ENCODE results near the gene FAAP20. TPM values are rescaled to one million over a fixed set of nuclear protein-coding genes. Genes with fewer than 3 reads are reported as not detected.

The FAAP20 gene
- polyA plus RNA-seq, result 10 to 100 TPM; 30.4 to 69.3 (median 62.6) TPM

- WGBS, 3 donors, result 1 to 3% (median 2%) methylated on average over 32 to 52 of the region's 63 CpGs
- H3K27ac ChIP-seq (ENCODE audit: low read depth, low read length), result peak within 1 kb of the TSS; percentile 62
These were observed at the start of gene FAAP20 for GRCh38 chr1:2194319-2194897. FAAP20 (minus strand) TSS chr1:2194772; CDS start chr1:2194749, 23 bp downstream.

DNA sequence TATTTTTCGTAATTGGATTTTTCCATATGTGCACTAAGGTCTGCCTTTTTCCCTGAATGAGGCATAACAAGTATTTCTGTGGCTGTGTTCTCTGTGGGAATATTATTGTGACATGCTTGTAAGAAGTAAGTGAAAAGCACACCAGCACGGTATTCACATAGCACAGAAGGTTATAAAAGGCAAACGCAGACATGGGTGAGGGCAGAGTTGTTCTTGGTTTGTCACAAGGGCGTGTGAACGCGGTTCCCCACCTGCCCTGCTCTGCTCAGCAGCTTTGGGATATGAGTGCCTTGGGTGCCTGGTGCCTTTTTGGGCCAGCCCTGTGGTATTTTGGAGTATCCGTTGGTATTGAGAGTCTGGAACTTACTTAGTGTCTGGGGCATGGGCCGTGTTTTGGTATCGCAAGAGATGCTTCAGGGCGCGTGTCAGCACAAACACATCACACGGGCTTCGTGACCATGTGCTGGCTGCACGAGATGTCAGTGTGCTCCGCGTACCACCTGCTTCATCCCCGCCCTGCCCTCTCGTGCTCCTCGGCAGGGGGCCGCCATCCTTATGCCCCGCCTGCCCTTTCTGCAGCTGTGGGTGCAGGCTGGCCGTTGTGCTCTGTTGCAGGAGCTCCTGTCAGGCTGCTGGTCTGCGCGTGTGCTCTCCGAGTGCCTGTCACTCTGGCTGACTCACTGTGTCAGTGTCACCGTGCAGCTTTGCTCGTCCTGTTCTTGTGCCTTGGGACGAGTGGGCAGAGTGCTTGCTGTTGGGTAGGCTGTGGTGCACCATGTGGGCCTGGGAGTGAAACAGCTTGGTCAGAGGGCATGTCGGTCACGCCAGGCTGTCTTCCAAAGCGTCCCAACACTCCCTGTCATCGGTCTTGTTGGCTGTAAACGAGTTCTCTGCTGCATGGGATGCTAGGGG lies 48.5 kb upstream of the FAAP20 start:
- no peak overlapping the region for H3K27ac ChIP-seq (ENCODE audit: low read depth, low read length)
- WGBS, 3 donors, result 79 to 84% (median 83%) methylated on average over 33 of the region's 33 CpGs

DNA sequence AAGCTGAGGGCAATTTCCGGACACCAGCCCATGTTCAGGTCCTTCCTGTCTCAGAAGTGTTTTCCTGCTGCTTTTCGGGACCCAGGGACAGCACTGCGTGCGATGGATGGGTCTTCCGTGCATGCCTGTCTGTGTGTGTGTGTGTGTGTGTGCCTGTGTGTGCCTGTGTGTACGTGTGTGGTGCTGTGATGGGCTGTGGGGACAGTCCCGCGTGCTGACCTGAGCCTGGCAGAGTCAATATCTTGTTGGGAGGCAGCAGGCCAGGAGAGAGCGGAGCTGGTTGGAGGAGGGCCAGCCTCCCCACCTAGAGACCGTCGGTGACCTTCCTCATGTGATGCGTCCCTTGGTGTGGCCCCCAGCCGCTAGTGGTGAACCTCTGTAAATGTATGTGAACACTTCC lies 47.2 kb upstream of the FAAP20 start:
- WGBS, 3 donors, result 58 to 65% (median 64%) methylated on average over 13 of the region's 13 CpGs
- no peak overlapping the region for H3K27ac ChIP-seq (ENCODE audit: low read depth, low read length)

DNA sequence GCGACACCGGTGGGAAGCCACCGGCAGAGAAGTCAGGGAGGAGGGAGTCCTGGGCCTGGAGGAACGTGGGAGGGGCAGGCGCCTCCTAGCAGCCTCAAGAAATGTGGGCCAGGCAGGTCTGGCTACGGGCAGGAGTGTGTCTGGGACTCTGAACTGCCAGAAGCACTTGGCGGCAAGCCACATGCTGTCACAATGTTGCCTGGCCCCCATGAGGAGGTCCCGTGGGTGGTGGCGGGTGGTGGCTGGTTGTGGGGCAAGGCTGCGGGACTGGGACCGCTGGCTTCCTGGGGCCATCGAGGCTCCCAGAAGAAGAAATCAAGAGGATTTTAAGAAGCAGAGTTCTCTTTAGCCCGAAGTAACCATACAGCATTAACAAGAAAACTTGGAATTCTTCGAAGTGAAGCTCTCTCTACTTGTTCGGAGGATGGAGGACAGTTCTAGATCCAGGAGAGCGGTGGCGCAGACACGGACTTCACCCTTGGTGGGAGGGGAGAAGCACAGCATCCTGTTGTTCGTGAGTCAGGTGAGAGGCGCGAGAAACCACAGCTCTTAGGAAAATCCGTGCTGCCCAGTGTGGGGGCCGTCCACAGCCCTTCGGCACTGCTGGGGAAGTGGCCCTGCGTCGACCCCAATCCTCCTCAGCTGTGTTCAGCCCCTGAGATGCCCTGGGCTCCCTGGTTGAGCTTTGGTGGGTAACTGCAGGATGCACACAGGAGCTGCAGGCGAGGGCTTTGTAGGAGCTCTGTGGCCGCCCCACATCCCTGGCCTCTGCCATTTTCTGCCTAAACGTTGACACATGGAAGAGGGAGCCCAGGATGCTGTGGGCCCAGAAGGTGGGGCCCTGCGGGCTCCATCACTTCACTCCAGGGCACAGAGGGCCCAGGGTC lies 45.9 kb upstream of the FAAP20 start:
- WGBS, 3 donors, result 43 to 60% (median 49%) methylated on average over 30 of the region's 30 CpGs

DNA sequence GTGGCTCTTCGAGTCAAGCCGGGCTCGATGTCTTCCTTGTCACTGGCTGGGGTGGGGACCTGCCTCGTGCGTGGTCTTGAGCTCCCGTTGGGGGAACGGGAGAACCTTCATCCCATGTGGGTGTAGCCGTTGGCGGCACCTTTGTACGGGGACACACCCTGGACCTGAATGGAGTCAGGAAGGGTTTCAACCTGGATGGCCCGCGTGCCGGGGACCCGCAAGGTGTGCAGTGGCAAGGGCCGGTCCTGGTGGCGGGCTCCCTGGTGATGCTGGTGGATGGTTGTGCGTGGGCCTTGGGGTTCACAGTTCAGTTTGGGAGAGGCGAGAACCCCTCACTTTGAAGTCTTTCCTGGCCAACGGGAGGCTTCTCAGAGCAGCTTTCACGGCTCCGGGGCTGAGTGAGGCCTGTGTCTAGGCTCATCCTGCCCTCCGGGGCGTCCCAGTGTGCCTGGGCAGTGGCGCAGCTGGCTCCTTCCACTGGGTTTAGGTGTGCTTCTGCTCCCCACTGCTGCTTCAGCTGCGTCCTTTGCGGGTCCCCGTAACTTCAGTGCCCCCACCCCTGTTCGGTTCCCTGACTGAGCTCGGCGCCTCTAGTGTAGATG lies 44.9 kb upstream of the FAAP20 start:
- WGBS, 3 donors, result 83 to 91% (median 86%) methylated on average over 29 to 30 of the region's 30 CpGs
- H3K27ac ChIP-seq (ENCODE audit: low read depth, low read length), result no peak overlapping the region

More for the DNA sequence above, 45.9 kb upstream of the FAAP20 start:
- peak overlapping the region; percentile 53 for H3K27ac ChIP-seq (ENCODE audit: low read depth, low read length)

DNA sequence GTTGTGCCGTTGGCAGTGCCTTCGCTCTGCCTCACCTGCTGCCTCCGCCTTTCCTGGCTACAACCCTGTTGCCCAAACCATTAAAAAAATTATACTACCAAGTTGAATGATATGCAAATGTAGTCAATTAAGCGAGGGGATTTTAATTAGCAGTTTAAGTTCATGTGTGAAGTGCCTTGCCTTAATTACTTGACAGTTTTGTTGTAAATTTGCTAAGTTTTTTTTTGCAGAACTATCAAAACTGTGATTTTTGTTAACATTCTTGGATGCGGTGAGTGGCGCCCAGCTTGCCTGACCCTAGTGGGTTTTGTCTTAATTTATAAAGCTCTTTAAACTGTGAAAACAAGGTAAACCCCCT lies 44.4 kb upstream of the FAAP20 start:
- WGBS, 3 donors, result 60 to 87% (median 85%) methylated on average over 6 of the region's 6 CpGs
- no peak overlapping the region for H3K27ac ChIP-seq (ENCODE audit: low read depth, low read length)

DNA sequence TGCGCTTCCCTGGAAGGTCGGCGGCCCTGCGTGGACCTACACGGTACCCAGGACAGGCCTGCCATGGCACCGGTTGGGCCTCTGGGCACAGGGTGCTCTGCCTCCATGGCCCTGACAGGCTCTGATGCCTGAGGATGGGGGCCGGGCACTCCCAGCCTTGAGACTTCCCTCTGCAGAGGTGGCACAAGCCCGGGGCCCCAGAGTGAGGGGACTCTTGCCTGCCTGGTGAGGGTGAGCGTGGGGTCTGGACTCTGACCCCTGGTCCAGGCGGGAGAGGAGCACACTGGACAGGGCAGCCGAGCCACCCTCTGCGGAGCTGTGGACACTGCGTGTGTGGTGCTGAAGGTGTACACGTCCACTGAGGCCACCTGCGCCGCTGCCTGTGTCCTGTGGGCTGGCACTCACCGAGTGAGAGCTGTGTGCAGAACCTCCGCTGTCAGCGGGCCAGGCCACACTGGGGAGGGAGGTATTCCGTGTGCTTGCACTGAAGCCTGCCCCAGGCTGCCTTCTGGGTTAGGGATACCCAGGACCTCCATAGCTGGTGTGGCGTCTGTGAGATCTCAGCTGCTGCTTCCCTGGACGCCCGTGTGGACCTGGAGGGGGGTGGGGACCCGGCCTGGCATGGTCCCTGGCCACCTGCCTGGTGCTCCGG lies 43.9 kb upstream of the FAAP20 start:
- no peak overlapping the region for H3K27ac ChIP-seq (ENCODE audit: low read depth, low read length)
- WGBS, 3 donors, result 61 to 81% (median 74%) methylated on average over 25 of the region's 25 CpGs

- 57 to 77% (median 61%) methylated on average over 19 of the region's 19 CpGs for WGBS, 3 donors
- H3K27ac ChIP-seq (ENCODE audit: low read depth, low read length), result no peak overlapping the region
These were observed 43.2 kb upstream of the FAAP20 start for GRCh38 chr1:2237773-2238172.

DNA sequence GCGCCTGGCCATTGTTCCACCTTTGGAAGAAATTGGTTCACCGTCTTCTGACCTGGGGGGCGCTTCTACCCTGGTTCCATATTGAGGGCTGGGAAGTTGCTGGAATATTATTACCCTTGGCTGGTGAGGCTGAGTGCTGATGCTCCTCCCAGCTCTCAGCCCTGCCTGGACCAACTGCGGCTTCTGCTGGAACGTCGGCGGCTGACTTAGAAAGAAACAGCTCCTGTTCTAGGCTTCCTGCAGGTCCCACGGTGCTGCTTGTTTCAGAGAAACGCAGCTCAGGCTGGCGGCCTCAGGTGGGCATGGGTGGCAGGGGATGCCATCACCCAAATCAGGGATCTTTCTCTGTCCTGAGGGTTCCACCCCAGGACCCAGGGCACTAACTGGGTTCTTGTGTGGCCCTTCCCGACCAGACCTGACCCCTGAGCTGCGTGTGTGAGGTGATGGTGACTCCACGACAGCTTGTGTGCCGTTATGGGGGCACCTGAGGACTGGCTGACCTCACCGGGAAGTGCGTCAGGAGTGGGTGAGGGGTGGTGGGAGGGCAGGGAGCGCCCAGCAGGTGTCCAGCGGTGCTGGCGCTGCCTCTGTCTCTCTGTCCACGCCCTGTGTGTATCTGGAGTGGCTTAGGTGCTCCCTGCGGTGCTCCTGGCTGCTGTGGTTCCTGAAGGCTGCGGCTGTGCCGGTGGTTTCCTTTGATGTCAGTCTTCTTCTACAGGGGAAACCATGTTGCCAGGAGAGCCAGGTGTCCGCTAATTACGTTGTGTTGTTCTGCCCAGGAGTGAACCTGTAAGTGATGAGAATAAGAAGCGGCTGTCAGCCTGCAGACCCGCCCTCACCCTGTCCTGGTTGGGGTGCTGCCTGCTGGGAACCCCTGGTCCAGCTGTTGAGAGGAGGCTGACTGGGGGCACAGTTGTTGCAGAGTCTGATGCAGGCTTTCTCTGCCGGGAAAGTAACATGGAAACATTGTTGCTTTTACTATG lies 42.4 kb upstream of the FAAP20 start:
- WGBS, 3 donors, result 68 to 79% (median 76%) methylated on average over 28 of the region's 28 CpGs
- H3K27ac ChIP-seq (ENCODE audit: low read depth, low read length), result no peak overlapping the region

DNA sequence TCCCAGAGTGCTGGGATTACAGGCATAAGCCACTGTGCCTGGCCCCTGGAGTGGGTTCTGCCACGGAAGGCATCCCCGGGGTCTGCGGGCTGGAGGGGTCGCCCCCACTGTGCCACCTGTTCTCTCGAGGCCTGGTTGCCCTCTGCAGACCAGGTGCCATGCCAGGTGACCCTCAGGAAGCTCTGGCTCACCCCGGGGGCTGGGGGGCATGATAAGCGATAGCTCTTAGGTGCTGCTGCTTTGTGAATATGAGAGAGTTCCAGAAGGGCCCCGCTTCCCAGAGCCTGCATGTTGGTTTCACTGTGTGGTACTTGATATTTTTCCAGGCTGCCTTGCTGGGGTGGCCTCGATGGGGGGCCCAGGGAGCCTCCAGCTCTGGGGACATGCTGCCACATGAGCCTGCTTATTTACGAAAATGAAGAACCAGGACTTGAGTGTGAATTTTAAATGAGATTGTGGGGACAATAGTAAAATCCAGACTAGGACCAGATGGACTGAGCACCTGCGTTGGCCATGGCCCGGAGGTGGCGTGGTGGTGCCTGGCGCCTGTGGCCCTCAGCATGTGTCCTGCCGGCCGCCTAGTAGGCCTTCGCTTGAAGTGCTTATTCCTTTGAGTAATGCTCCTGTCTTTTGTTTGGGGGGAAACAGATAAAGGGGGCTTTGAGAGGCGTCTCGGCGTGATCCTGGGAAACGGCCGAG lies 40.9 kb upstream of the FAAP20 start:
- WGBS, 3 donors, result 83 to 93% (median 84%) methylated on average over 22 of the region's 22 CpGs
- no peak overlapping the region for H3K27ac ChIP-seq (ENCODE audit: low read depth, low read length)

GRCh38 chr1:2234762-2235113 lies 40.2 kb upstream of the FAAP20 start:
- 19 to 60% (median 28%) methylated on average over 4 of the region's 4 CpGs for WGBS, 3 donors
- no peak overlapping the region for H3K27ac ChIP-seq (ENCODE audit: low read depth, low read length)

GRCh38 chr1:2233997-2234761 lies 39.6 kb upstream of the FAAP20 start:
- H3K27ac ChIP-seq (ENCODE audit: low read depth, low read length), result peak overlapping the region; percentile 72
- 6 to 60% (median 6%) methylated on average over 27 of the region's 27 CpGs for WGBS, 3 donors

DNA sequence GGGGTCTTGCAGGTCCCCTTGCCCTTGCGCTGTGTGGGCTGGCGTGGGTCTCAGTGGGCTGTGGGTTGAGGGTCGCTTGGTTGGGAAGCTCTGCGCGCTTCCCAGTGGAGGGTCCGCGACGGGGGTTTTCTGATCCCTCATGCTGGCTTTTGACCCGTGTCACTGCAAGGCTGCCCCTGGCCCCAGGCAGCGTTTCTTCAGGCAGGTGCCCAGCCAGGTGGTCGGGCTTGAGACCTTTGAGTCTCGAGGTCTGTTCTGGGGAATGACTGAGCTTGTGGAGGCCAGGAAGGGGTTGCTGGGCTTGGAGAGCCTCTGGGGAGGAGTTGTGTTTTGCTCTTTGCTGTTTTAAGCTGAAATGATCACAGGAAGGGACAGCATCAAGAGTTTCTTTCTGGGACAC lies 38.9 kb upstream of the FAAP20 start:
- WGBS, 3 donors, result 54 to 72% (median 63%) methylated on average over 12 of the region's 12 CpGs
- H3K27ac ChIP-seq (ENCODE audit: low read depth, low read length), result no peak overlapping the region

DNA sequence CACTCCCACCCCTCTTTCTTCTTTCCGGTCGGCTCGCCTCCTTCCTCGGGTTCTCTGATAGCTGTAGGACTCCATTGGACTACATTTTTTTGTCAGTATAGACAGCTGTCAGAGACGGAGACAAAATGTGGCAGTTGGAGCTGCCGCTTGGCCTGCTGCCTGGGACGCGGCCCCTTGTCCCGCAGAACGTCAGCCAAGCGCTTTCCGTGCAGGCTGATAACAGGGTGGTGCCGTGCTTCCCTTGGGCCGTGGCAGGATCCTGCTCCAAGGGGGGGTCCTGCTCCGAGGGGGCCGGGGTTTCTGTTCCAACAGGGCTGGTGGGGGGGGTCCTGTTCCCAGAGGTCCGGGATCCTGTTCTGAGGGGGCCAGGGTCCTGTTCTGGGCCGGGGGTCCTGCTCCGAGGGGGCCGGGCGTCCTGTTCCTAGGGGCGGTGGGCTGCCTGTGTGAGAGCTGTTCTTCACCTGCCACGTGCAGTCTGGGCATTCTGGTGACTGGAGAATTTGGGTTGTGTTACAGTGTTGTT lies 38.4 kb upstream of the FAAP20 start:
- 36 to 56% (median 47%) methylated on average over 19 to 23 of the region's 23 CpGs for WGBS, 3 donors
- H3K27ac ChIP-seq (ENCODE audit: low read depth, low read length), result no peak overlapping the region

GRCh38 chr1:2232255-2232915 lies 37.8 kb upstream of the FAAP20 start:
- 28 to 59% (median 39%) methylated on average over 16 to 17 of the region's 17 CpGs for WGBS, 3 donors
- no peak overlapping the region for H3K27ac ChIP-seq (ENCODE audit: low read depth, low read length)
